PC-3 (cell line): Measurements from ENCODE around the gene ZNF106.

Experiments
- EZH2 ChIP-seq: fragments of 300-600 bp; sonication (generic); IDR thresholded peaks from one replicate; pipeline ENCODE4 v1.6.1; 2017; ENCODE audit warnings: antibody characterized with exemption, mild to moderate bottlenecking, low read length; ENCODE audit not compliant: unreplicated experiment
- EZH2phosphoT487 ChIP-seq: fragments of 300-600 bp; sonication (generic); IDR thresholded peaks from 2 replicates; pipeline ENCODE4 v1.6.1; 2018; ENCODE audit warnings: mild to moderate bottlenecking, antibody characterized with exemption, low read length, borderline replicate concordance
- TF ChIP-seq, protein P1 (sequence below): fragments of 300-600 bp; sonication (generic); conservative IDR thresholded peaks from 2 replicates; pipeline ENCODE4 v1.5.1; 2017; ENCODE audit warnings: antibody characterized with exemption, low read depth, mild to moderate bottlenecking, low read length

DNA sequence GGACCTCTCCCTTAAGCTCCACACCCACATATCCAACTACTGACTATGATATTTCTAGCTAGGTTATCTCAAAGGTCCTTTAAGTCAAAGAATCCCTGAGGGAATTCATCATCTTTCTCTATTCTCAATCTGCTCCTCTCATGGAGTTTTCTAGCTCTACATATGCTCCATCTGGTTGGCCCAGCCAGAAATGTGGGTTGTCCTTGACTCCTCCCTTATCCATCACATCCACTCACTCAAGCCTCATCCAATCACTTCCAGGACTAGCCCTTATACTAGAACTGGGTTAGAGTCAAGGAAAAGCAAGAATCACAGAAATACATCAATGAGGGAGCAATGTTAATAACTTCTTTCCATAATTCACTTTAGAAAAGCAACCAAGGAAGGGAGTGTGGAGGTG, 45.4 kb downstream of the ZNF106 start:
- TF ChIP-seq, protein P1, sequence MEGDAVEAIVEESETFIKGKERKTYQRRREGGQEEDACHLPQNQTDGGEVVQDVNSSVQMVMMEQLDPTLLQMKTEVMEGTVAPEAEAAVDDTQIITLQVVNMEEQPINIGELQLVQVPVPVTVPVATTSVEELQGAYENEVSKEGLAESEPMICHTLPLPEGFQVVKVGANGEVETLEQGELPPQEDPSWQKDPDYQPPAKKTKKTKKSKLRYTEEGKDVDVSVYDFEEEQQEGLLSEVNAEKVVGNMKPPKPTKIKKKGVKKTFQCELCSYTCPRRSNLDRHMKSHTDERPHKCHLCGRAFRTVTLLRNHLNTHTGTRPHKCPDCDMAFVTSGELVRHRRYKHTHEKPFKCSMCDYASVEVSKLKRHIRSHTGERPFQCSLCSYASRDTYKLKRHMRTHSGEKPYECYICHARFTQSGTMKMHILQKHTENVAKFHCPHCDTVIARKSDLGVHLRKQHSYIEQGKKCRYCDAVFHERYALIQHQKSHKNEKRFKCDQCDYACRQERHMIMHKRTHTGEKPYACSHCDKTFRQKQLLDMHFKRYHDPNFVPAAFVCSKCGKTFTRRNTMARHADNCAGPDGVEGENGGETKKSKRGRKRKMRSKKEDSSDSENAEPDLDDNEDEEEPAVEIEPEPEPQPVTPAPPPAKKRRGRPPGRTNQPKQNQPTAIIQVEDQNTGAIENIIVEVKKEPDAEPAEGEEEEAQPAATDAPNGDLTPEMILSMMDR: no peak
- TF ChIP-seq EZH2phosphoT487: no peak
- TF ChIP-seq EZH2: no peak
